Pons (tissue), 1 donor: ENCODE results near the gene ASIC3.
A peak's percentile ranks its signal among the peaks of the same experiment; 100 is the strongest.
"Not testable (repeated sequence)": the region's sequence is repeated elsewhere in the genome, so short reads cannot be mapped to it uniquely, and the experiment has no call there.

ENCODE experiments used
- DNase-seq: peaks from one replicate; pipeline ENCODE4 v3.0.0-alpha.2; 2016; ENCODE audit warnings: low spot score

Gene ASIC3

GRCh38 chr7:151013733-151014497 is 34.4 kb upstream of the ASIC3 start:
- peak; percentile 38 for DNase-seq

GRCh38 chr7:151014950-151015349 is 33.4 kb upstream of the ASIC3 start:
- DNase-seq, result no peak

DNA sequence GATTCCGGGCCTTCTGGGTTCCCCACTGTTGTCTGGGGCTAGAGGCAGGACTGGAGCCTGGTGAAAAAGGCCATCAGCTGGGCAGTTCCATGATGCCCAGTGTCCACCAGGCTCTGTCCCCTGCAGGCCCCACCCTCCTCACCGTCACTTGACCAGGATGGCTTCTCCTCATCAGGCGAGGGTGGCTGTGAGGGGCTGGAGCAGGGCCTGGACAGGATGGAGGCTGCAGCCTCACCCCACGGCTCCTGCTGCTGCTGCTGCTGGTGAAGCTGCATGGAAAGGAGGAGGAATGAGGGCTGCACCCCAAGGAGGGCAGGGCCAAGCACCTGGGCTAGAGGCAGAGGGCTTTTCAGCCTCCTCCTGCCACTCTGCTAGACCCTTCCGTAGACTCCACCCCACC is 32.4 kb upstream of the ASIC3 start:
- DNase-seq, result no peak

DNA sequence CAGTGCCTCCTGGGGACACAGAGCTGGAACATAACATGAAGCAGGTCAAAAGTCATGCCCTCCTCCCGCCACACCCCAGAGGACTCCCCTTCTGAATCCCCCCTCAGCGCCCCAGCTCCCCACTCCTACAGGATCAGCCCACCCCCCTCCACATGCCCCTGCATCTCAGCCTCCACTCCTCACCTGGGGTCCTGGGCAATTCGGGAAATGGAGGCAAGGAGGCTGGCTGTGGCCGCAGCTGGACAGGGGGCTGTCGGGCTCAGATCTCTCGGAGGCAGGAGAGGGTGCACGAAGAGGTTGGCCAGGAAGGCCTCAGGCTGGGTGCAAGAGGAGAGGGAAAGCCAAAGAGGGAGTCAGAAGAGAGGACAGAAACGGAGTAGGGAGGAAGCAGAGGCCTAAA is 31.8 kb upstream of the ASIC3 start:
- DNase-seq, result no peak

DNA sequence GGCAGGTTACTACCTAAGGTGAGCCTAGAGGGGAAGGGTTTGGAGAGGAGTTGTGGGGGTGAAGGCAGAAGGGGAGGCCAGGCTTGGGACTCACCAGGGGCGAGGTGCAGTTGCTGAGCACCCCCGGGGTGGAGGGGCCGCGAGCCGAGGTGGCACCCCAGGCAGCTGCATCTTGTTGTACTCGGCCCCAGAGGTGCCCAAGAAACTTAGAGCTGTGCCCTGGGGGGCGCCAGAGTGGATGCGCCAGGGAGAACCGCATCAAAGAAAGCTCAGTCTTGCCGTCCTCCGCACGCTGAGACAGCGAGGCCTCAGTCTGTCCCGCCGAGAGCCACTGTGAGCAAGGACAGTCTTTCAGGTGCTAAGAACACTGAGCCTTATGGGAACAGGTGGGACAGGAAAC is 31.4 kb upstream of the ASIC3 start:
- no peak for DNase-seq

- DNase-seq, result no peak
Measured at GRCh38 chr7:151017370-151017952, 30.9 kb upstream of the ASIC3 start.

DNA sequence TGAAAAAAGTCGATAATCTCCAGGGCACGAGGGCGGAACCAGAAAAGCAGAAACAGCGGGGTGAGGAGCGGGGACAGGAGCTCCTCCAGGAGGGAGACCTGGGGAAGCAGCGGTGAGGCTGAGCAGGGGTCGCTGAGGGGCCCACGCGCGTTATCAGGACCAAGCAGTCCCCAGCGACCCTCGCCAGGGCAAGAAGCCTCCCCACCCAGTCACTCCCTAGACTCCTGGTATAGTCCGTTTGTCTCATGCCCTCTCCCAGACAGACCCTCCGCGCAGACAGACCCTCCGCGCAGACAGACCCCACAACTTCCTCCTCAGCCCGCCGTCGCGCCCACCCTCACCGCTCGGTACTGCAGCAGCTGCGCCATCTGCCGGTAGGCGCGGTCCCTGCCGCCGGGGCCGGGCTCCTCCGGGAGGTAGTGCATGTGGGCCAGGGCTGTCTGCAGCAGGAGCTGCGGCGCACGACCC is 30.3 kb upstream of the ASIC3 start:
- no peak for DNase-seq

DNA sequence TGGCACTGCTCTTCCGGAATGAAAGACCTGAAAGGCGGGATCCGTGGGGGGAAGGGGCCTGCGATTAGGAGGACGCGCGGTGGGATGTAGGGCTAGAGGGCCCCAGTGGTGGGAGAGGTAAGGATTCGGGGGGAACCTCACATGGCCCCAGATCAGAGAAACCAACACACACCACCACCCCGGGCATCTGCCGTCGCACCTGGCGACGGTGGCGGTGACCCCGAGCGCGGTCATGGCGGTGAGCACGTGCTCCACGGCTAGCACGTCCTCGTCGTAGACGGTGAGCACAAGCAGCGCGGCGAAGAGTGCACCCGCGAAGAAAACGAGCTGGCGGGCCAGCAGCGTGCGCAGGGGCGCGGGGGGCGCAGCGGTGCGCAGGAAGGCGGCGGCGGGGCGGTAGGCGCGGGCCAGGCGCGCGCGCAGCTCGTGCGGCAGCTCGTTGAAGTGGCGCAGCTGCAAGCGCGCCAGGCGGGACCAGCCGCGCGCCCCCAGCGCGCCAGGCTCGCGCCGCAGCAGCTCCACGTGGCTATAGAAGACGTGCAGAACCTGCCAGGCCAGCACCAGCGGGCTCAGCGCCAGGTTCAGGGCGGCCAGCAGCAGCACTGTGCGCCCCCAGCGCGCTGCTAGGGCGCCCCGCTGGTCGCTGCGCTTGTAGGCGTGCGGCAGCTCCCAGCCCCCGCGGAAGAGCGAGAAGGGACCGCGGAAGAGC is 29.8 kb upstream of the ASIC3 start:
- DNase-seq, result no peak

DNA sequence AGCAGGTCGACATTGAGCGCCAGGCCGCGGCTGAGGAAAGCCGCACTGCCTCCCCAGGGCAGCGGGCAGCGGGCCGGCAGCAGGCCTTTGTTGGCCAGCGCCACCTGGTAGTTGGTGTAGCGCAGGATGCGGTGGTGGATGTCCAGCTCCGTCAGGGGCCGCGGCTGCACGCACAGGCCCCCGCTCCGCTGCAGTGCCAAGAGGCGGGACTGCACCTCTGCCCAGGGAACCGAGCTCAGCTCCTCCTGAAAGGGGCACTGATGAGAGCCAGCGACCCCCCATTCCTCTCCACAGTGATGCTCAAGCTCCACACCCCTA is 29.2 kb upstream of the ASIC3 start:
- DNase-seq, result no peak

DNA sequence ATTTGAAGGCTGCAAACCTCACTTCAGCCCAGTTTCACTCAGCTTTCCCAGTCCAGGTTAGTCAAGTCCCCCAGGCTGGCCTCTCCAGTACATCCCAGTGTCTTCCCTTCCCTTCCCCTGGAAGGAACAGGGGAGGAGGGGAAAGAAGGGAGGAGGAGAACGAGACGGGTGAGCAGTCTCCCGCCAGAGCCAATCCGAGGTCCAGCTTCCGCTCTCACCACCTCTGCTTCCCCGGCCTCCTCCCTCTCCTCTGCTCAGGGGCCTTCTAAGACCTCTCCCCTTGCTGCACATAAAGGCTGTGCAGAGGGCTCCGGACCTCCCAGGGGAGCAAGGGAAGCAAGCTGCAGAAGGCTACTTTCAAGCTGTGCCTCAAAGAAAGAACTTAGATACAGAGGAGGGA is 28.1 kb upstream of the ASIC3 start:
- no peak for DNase-seq

DNA sequence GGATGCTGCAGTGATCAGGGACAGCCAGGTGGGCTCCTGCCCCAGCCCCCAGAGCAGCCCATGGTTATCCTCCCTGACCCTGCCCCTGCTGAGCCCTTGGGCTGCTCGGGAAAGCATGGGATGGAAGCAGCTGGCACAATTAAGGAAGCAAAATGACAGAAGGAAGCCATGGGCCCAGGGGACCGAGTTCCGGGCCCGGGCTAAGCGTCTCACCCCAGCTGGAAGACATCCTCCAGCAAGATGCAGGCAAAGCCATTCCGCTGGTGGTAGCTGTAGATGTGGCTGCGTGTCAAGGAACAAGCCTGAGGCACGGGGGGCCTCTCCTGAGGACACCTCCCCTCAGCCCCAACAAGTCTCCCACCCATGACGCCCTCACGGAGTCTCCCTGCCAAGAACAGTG is 25.1 kb upstream of the ASIC3 start:
- DNase-seq, result no peak

DNA sequence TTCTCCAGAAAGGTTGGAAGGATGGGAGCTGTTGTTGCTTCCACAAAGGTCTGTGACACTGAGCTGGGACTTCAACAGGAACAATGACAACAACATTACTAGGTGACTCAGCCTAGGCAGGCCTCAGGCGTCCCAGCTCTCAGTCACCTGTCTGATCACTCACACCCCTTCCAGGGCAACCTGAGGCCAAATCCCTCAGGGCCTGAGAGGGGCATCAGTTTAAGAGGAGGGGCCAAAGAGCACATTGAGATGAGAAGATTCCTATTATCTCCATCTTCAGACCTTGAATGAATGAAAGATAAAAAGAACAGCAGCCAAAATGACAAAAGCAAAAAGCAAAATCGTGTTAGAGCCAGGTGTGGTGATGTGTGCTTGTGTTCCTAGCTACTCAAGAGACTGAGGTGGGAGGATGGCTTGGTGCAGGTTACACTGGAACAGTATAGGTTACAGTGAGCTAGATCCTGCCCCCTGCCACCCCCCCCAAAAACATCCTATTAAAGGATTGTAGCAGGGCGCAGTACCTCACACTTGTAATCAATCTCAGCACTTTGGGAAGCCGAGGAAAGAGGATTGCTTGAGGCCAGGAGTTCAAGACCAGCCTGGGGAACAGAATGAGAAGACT is 23.8 kb upstream of the ASIC3 start, which contains the start of gene ATG9B:
TSS of gene ATG9B (minus strand) at position 60 of the 622 bp plus-strand sequence. CDS start 71 bp downstream, outside the sequence.
- DNase-seq, result no peak

- DNase-seq, result no peak
Measured at GRCh38 chr7:151025924-151026671, 22.2 kb upstream of the ASIC3 start.

DNA sequence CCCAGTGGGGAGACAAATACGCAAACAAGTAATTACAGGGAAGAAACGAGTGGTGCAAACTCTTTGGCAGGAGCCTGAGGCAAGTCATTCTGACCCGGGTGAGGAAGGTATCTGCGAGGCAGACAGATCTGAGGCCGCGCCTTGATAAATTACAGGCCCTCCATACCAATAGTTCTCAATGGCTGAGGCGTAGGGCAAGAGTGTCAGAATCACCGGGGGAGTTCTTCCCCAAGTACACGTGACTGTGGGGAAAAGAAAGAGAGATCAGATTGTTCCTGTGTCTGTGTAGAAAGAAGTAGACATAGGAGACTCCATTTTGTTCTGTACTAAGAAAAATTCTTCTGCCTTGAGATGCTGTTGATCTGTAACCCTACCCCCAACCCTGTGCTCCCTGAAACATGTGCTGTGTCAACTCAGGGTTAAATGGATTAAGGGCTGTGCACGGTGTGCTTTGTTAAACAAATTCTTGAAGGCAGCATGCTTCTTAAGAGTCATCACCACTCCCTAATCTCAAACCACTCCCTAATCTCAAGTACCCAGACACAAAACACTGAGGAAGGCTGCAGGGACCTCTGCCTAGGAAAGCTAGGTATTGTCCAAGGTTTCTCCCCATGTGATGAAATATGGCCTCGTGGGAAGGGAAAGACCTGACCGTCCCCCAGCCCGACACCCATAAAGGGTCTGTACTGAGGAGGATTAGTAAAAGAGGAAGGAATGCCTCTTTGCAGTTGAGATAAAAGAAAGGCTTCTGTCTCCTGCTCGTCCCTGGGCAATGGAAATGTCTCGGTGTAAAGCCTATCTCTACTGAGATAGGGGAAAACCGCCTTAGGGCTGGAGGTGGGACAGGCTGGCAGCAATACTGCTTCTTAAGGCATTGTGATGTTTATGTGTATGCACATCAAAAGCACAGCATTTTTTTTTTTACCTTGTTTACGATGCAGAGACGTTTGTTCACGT is 21.3 kb upstream of the ASIC3 start:
- not testable (repeated sequence) for DNase-seq

DNA sequence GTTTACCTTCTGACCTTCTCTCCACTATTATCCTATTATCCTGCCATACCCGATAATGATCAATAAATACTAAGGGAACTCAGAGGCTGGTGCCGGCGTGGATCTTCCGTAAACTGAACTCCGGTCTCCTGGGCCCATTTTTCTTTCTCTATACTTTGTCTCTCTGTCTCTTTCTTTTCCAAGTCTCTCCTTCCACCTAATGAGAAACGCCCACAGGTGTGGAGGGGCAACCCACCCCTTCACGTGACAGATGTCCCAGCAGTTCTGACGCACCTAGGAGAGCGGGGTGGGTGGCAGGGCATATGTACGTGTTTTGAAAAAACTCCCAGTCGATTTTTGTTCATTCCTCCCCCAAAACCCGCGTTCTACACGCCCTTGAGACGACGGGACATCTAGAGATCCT is 20.6 kb upstream of the ASIC3 start:
- not testable (repeated sequence) for DNase-seq

DNA sequence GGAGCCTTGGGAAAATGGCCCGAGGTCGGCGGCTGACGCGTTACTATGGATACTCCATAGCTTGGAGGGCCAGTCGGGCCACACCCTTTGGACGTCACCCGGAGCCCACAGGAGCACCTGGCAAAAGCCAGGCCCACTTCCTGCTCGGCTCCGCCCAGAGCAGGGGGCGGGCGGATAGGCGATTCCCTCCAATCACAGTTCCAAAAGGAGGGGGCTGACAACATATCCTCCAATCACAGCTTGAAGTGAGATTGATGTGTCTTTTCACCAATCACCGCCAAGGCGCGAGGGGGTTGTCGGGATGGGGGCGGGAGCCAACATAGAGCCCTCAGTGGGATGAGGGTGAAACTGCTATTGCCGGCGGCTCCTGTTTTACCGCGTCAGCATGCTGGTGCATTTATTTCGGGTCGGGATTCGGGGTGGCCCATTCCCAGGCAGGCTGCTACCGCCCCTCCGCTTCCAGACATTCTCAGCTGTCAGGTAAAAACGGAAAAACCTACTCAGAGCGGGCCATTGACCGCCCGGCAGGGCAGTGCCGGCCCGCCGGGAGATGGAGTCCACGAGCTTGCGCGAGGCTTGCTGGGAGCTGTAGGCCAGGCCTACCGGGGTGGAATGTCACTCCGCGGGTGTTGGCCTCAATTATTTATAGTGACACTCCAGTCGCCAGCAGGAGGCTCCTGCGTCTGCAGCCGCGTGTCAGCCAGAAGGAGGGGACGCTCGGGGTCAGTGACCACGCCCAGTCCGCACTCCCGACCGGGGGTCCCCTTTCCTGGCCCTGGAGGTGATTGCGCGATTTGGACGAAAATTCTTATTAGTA is 20.0 kb upstream of the ASIC3 start, which contains the start of gene ABCB8:
TSS of gene ABCB8 (plus strand) at position 320 of the 817 bp plus-strand sequence. CDS start at position 386, 66 bp downstream.
- peak; percentile 99 for DNase-seq

DNA sequence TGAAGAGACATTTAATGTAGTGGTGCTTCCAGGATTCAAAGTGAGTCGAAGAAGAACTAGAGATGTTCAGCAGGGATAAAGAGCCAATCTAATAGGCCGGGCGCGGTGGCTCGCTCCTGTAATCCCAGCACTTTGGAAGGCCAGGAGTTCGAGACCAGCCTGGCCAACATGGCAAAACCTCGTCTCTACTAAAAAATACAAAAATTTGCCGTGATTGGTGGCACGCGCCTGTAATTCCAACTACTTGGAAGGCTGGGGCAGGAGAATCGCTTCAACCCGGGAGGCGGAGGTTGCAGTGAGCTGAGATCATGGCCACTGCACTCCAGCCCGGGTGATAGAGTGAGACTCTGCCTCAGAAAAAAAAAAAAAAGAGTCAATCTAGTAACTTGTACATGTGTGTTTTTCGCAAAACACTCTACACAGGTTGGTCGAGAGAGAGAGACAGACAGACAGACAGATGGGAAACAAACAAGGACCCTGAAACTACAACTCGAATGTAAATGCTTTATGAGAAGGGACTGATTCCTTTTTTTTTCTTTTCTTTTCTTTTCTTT is 19.3 kb upstream of the ASIC3 start:
- no peak for DNase-seq

DNA sequence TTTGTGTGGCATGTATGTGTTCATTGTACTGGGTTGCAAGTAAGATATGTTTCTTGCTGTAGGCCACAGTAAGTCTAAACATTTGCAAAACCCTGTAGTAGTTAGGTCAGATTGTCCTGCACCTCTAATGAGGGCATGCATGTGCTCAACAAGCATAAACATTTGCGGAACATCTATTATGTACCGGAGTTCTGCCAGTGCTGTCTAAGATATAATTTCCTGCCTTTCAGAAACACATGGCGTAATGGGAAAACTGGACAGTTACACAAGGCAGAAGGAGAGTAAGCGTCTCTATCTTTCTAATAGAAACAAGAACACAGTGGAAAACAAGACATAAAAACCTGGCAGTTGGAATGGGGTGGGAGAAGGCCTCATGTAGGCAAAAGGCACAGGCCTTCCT is 17.3 kb upstream of the ASIC3 start:
- no peak for DNase-seq
